Spleen (tissue), 11 donors: ENCODE results near the gene OBP2A. TPM values are rescaled to one million over a fixed set of nuclear protein-coding genes. Genes with fewer than 3 reads are reported as not detected.

Experiments used
- DNase-seq: peaks from one replicate; pipeline ENCODE4 v3.0.0-alpha.2; 2020
- H3K27ac ChIP-seq, 8 donors: fragments of 200-600 bp; sonication (generic) in 7 of 8; 1 replicate in 4 of 8; 2 replicates in 4 of 8; pipeline versions ENCODE4 v1.5.0 to v1.8.0; 2016 to 2021; ENCODE audit warnings: inconsistent platforms in 4 of 8, mild to moderate bottlenecking in 4 of 8, moderate library complexity in 1 of 8
- H3K27me3 ChIP-seq, 7 donors: fragments of 200-600 bp; sonication (generic) in 6 of 7; replicated peaks in 1 of 7; 1 replicate in 4 of 7; 2 replicates in 3 of 7; pipeline versions ENCODE4 v1.5.0 to v1.8.0; 2016 to 2021; ENCODE audit warnings: inconsistent platforms in 3 of 7, mild to moderate bottlenecking in 1 of 7
- H3K36me3 ChIP-seq, 6 donors: fragments of 200-600 bp; sonication (generic) in 5 of 6; 1 replicate in 4 of 6; 2 replicates in 2 of 6; pipeline versions ENCODE4 v1.5.0 to v1.8.0; 2016 to 2021; ENCODE audit warnings: inconsistent platforms in 2 of 6
- H3K4me1 ChIP-seq, 6 donors: fragments of 200-600 bp; sonication (generic) in 5 of 6; 1 replicate in 3 of 6; 2 replicates in 3 of 6; pipeline versions ENCODE4 v1.5.0 to v1.8.0; 2016 to 2021; ENCODE audit warnings: inconsistent platforms in 3 of 6
- H3K4me3 ChIP-seq, 8 donors: fragments of 200-600 bp; sonication (generic) in 7 of 8; 1 replicate in 4 of 8; 2 replicates in 4 of 8; pipeline versions ENCODE4 v1.5.0 to v1.8.0; 2016 to 2021; ENCODE audit warnings: inconsistent platforms in 4 of 8, mild to moderate bottlenecking in 4 of 8, moderate library complexity in 2 of 8
- H3K9me3 ChIP-seq, 8 donors: fragments of 200-600 bp; sonication (generic) in 7 of 8; 1 replicate in 4 of 8; 2 replicates in 4 of 8; pipeline versions ENCODE4 v1.5.0 to v1.8.0; 2016 to 2021; ENCODE audit warnings: inconsistent platforms in 4 of 8
- CTCF ChIP-seq, 11 experiments: fragments of 200-600 bp in 7 of 11; fragments of 450-650 bp in 4 of 11; sonication (generic) in 4 of 11; IDR thresholded peaks in 8 of 11; conservative IDR thresholded peaks in 3 of 11; 1 replicate in 7 of 11; 2 replicates in 4 of 11; pipeline versions ENCODE4 v1.4.0 to v1.8.0; 2016 to 2021; ENCODE audit warnings: antibody characterized with exemption in 11 of 11, inconsistent platforms in 4 of 11, mild to moderate bottlenecking in 1 of 11
- POLR2A ChIP-seq, 3 donors: fragments of 450-650 bp; IDR thresholded peaks; one replicate each; pipeline ENCODE4 v1.5.1; 2017; ENCODE audit warnings: antibody characterized with exemption in 3 of 3, mild to moderate bottlenecking in 1 of 3
- POLR2AphosphoS5 ChIP-seq, 3 donors: sonication (generic); formaldehyde crosslinking; IDR thresholded peaks; one replicate each; pipeline ENCODE4 v1.5.1; 2017; ENCODE audit warnings: antibody characterized with exemption in 3 of 3
- WGBS, 5 donors: extraction: QIAGEN DNeasy Blood & Tissue Kit in 3 of 5; methylation state at CpG; one replicate each; pipeline versions ENCODE4 v1.1.5 to v1.1.7; 2013 to 2018; 5-methylcytosine and 5-hydroxymethylcytosine counted together
- intact Hi-C: fragments of 100-400 bp; cut with DNase I; formaldehyde crosslinking; loops from one replicate; pipeline ENCODE4 v1.15.0; 2023; ENCODE audit warnings: low total_unique reads
- polyA plus RNA-seq, 3 donors: library from polyadenylated mRNA; stranded (reverse); fragments of 200-250 nt; gene quantifications; one replicate each; pipeline ENCODE4 v1.2.1, GENCODE V29; 2013
- total RNA-seq, 7 donors: library from RNA; depleted of rRNA in 3 of 7; stranded (reverse); fragments of >200 nt in 3 of 7; fragmentation: NEBNext Ultra II Directional in 4 of 7; extraction: Animal tissue kit (Norgen Biotek cat#: 25700) in 4 of 7; gene quantifications; one replicate each; pipeline versions ENCODE4 v1.1.0 to v1.2.1, GENCODE V29; 2016 to 2021
- donor health status: healthy with polysubstance abuse.
- donor health status: DM: no; HTN: no; CAD: no; lungs with moderate emphysema.
- donor health status: DM: no; HTN: no; CAD: no.
- donor health status: Bipolar disorder and iron deficiency.
- donor health status: healthy.
- donor health status: DM: no; HTN: no; CAD: no.
- donor health status: DM: yes; HTN: yes; CAD: no.

OBP2A gene
- total and polyA plus RNA-seq, 10 donors: 0.40 TPM; not detected in 9

- Histone ChIP-seq H3K9me3 (no peaks in the 10 kb centered on the region), H3K27me3 (peaks cover 0 to 45% (median 0%) of the 10 kb centered on the region in 7 donors), H3K36me3 (no peaks in the 10 kb centered on the region), H3K27ac (no peak overlapping the region), H3K4me1 (peaks cover 0 to 6% (median 0%) of the 10 kb centered on the region in 6 donors), H3K4me3 (no peak overlapping the region)
- intact Hi-C loops: no loop called here
- WGBS, 5 donors: 87 to 91% (median 88%) methylated on average over 18 of the region's 18 CpGs
- DNase-seq: peak; percentile 64
- TF ChIP-seq POLR2AphosphoS5 (IDR thresholded peaks at IDR 0.05) (no peak), CTCF (IDR thresholded peaks at IDR 0.05 in 8 of 11, conservative IDR thresholded peaks at IDR 0.05 in 3 of 11) (no peak), POLR2A (IDR thresholded peaks at IDR 0.05) (no peak)
Measured at GRCh38 chr9:135581636-135582426, 35.9 kb downstream of the OBP2A start.

GRCh38 chr9:135582541-135582940 lies 36.6 kb downstream of the OBP2A start:
- no peak overlapping the region for H3K27ac ChIP-seq
- no peaks in the 10 kb centered on the region for H3K9me3 ChIP-seq
- no peak overlapping the region for H3K4me3 ChIP-seq
- DNase-seq: peak; percentile 45
- no peaks in the 10 kb centered on the region for H3K36me3 ChIP-seq
- intact Hi-C loops: no loop called here
- peaks cover 0 to 6% (median 0%) of the 10 kb centered on the region in 6 donors for H3K4me1 ChIP-seq
- H3K27me3 ChIP-seq: peaks cover 0 to 45% (median 0%) of the 10 kb centered on the region in 7 donors
- no peak for TF ChIP-seq CTCF (IDR thresholded peaks at IDR 0.05 in 8 of 11, conservative IDR thresholded peaks at IDR 0.05 in 3 of 11)
- TF ChIP-seq POLR2AphosphoS5 (IDR thresholded peaks at IDR 0.05): no peak
- no peak for TF ChIP-seq POLR2A (IDR thresholded peaks at IDR 0.05)
- WGBS, 5 donors: 89 to 93% (median 91%) methylated on average over 11 to 14 of the region's 14 CpGs

GRCh38 chr9:135582966-135583687 lies 37.2 kb downstream of the OBP2A start:
- TF ChIP-seq POLR2A (IDR thresholded peaks at IDR 0.05): no peak
- TF ChIP-seq CTCF (IDR thresholded peaks at IDR 0.05 in 8 of 11, conservative IDR thresholded peaks at IDR 0.05 in 3 of 11): no peak
- no peak for TF ChIP-seq POLR2AphosphoS5 (IDR thresholded peaks at IDR 0.05)
- H3K9me3 ChIP-seq: no peaks in the 10 kb centered on the region
- H3K4me1 ChIP-seq: peaks cover 0 to 6% (median 0%) of the 10 kb centered on the region in 6 donors
- H3K27me3 ChIP-seq: peaks cover 0 to 45% (median 0%) of the 10 kb centered on the region in 7 donors
- no peaks in the 10 kb centered on the region for H3K36me3 ChIP-seq
- peak; percentile 49 for DNase-seq
- intact Hi-C loops: no loop called here
- 65 to 81% (median 71%) methylated on average over 14 to 19 of the region's 19 CpGs for WGBS, 5 donors
- H3K27ac ChIP-seq: no peak overlapping the region
- no peak overlapping the region for H3K4me3 ChIP-seq

- peak; percentile 44 for DNase-seq
- no peak overlapping the region for H3K27ac ChIP-seq
- H3K4me1 ChIP-seq: peaks cover 0 to 6% (median 0%) of the 10 kb centered on the region in 6 donors
- TF ChIP-seq POLR2A (IDR thresholded peaks at IDR 0.05): no peak
- TF ChIP-seq CTCF (IDR thresholded peaks at IDR 0.05 in 8 of 11, conservative IDR thresholded peaks at IDR 0.05 in 3 of 11): no peak
- no peak for TF ChIP-seq POLR2AphosphoS5 (IDR thresholded peaks at IDR 0.05)
- 84 to 100% (median 90%) methylated on average over 4 to 16 of the region's 16 CpGs for WGBS, 5 donors
- no peak overlapping the region for H3K4me3 ChIP-seq
- no peaks in the 10 kb centered on the region for H3K9me3 ChIP-seq
- H3K27me3 ChIP-seq: peaks cover 0 to 49% (median 0%) of the 10 kb centered on the region in 7 donors
- intact Hi-C loops: no loop called here
- no peaks in the 10 kb centered on the region for H3K36me3 ChIP-seq
Measured at GRCh38 chr9:135583688-135584011, 37.7 kb downstream of the OBP2A start.
